Uterus (tissue), 4 donors: Measurements from ENCODE around the gene GEMIN7. TPM values are rescaled to one million over a fixed set of nuclear protein-coding genes. Genes with fewer than 3 reads are reported as not detected.

ENCODE experiments used
- DNase-seq, 2 donors: peaks; one replicate each; pipeline ENCODE4 v3.0.0-alpha.2; 2019 to 2020
- H3K27ac ChIP-seq, 2 donors: fragments of 200-600 bp; sonication (generic); 1 replicate in 1 of 2; 2 replicates in 1 of 2; pipeline ENCODE4 v1.5.1; 2016 to 2018
- H3K27me3 ChIP-seq, 2 donors: fragments of 200-600 bp; sonication (generic); one replicate each; pipeline ENCODE4 v1.5.1; 2018 to 2019; ENCODE audit warnings: control low read depth in 1 of 2
- H3K36me3 ChIP-seq, 2 donors: fragments of 200-600 bp; sonication (generic); one replicate each; pipeline ENCODE4 v1.5.1; 2019; ENCODE audit warnings: control low read depth in 1 of 2
- H3K4me1 ChIP-seq, 2 donors: fragments of 200-600 bp; sonication (generic); one replicate each; pipeline ENCODE4 v1.5.1; 2018 to 2019; ENCODE audit warnings: control low read depth in 1 of 2
- H3K4me3 ChIP-seq, 2 donors: fragments of 200-600 bp; sonication (generic); 1 replicate in 1 of 2; 2 replicates in 1 of 2; pipeline ENCODE4 v1.5.1; 2018 to 2019; ENCODE audit warnings: mild to moderate bottlenecking in 1 of 2
- H3K9me3 ChIP-seq, 2 donors: fragments of 200-600 bp; sonication (generic); one replicate each; pipeline ENCODE4 v1.5.1; 2019; ENCODE audit warnings: control low read depth in 1 of 2
- CTCF ChIP-seq, 4 experiments: fragments of 200-600 bp in 2 of 4; fragments of 450-650 bp in 2 of 4; sonication (generic) in 2 of 4; IDR thresholded peaks; one replicate each; pipeline ENCODE4 v1.5.1; 2016 to 2019; ENCODE audit warnings: antibody characterized with exemption in 4 of 4, mild to moderate bottlenecking in 2 of 4, moderate library complexity in 1 of 4
- POLR2A ChIP-seq, 2 donors: fragments of 450-650 bp; IDR thresholded peaks; one replicate each; pipeline ENCODE4 v1.6.1; 2016; ENCODE audit warnings: antibody characterized with exemption in 2 of 2, mild to moderate bottlenecking in 1 of 2, moderate library complexity in 1 of 2
- intact Hi-C: fragments of 100-400 bp; cut with DNase I; formaldehyde crosslinking; loops from one replicate; pipeline ENCODE4 v1.15.1; 2023; ENCODE audit warnings: low total_unique reads
- total RNA-seq, 4 donors: library from RNA; depleted of rRNA in 3 of 4; stranded (reverse); fragments of >200 nt in 3 of 4; gene quantifications; one replicate each; pipeline versions ENCODE4 v1.1.0 to v1.2.4, GENCODE V29; 2014 to 2023
- donor health status: DM: yes; HTN: yes; CAD: no.

GEMIN7 gene
- total RNA-seq, 4 donors from 2014 or later = 3.5 to 18.4 (median 13.7) TPM

- Histone ChIP-seq H3K4me3 (no peak overlapping the region), H3K36me3 (no peaks in the 10 kb centered on the region), H3K27ac (no peak overlapping the region), H3K9me3 (no peaks in the 10 kb centered on the region), H3K4me1 (peaks cover 0 to 7% of the 10 kb centered on the region in 2 donors), H3K27me3 (no peaks in the 10 kb centered on the region)
- intact Hi-C loops = no loop called here
- TF ChIP-seq POLR2A (IDR thresholded peaks at IDR 0.05) = no peak
- TF ChIP-seq CTCF (IDR thresholded peaks at IDR 0.05) = no peak
- DNase-seq = no peak
Observed at GRCh38 chr19:45045671-45046353, 33.2 kb upstream of the GEMIN7 start.

GRCh38 chr19:45046355-45046754 is 32.7 kb upstream of the GEMIN7 start:
- Histone ChIP-seq H3K4me1 (peaks cover 0 to 1% of the 10 kb centered on the region in 2 donors), H3K27ac (no peak overlapping the region), H3K4me3 (no peak overlapping the region), H3K27me3 (no peaks in the 10 kb centered on the region), H3K36me3 (no peaks in the 10 kb centered on the region), H3K9me3 (no peaks in the 10 kb centered on the region)
- intact Hi-C loops = no loop called here
- DNase-seq = no peak
- TF ChIP-seq POLR2A (IDR thresholded peaks at IDR 0.05) = no peak
- no peak for TF ChIP-seq CTCF (IDR thresholded peaks at IDR 0.05)

GRCh38 chr19:45047188-45047797 is 31.8 kb upstream of the GEMIN7 start:
- H3K36me3 ChIP-seq = no peaks in the 10 kb centered on the region

GRCh38 chr19:45049073-45049736 is 29.9 kb upstream of the GEMIN7 start:
- intact Hi-C loops = no loop called here
- H3K9me3 ChIP-seq = no peaks in the 10 kb centered on the region
- H3K27ac ChIP-seq = no peak overlapping the region
- no peaks in the 10 kb centered on the region for H3K4me1 ChIP-seq
- TF ChIP-seq POLR2A (IDR thresholded peaks at IDR 0.05) (no peak), CTCF (IDR thresholded peaks at IDR 0.05) (no peak)
- no peaks in the 10 kb centered on the region for H3K36me3 ChIP-seq
- no peaks in the 10 kb centered on the region for H3K27me3 ChIP-seq
- DNase-seq = no peak
- no peak overlapping the region for H3K4me3 ChIP-seq

More at GRCh38 chr19:45047188-45047797, 31.8 kb upstream of the GEMIN7 start:
- no peaks in the 10 kb centered on the region for H3K4me1 ChIP-seq
- TF ChIP-seq CTCF (IDR thresholded peaks at IDR 0.05) (no peak), POLR2A (IDR thresholded peaks at IDR 0.05) (no peak)
- intact Hi-C loops = no loop called here
- no peak overlapping the region for H3K4me3 ChIP-seq
- no peaks in the 10 kb centered on the region for H3K9me3 ChIP-seq
- H3K27ac ChIP-seq = no peak overlapping the region
- DNase-seq = no peak
- H3K27me3 ChIP-seq = no peaks in the 10 kb centered on the region

GRCh38 chr19:45050036-45050435 is 29.0 kb upstream of the GEMIN7 start:
- Histone ChIP-seq H3K36me3 (no peaks in the 10 kb centered on the region), H3K9me3 (no peaks in the 10 kb centered on the region), H3K4me3 (no peak overlapping the region), H3K27ac (no peak overlapping the region), H3K27me3 (no peaks in the 10 kb centered on the region), H3K4me1 (no peaks in the 10 kb centered on the region)
- DNase-seq = no peak
- intact Hi-C loops = no loop called here
- TF ChIP-seq CTCF (IDR thresholded peaks at IDR 0.05) (no peak), POLR2A (IDR thresholded peaks at IDR 0.05) (no peak)
